T-helper 9 cell (primary cell): Measurements from ENCODE around the gene HOXD4.

Experiments used
- DNase-seq: peaks from one replicate; pipeline ENCODE4 v3.0.0-alpha.2; 2020

HOXD4 gene

DNA sequence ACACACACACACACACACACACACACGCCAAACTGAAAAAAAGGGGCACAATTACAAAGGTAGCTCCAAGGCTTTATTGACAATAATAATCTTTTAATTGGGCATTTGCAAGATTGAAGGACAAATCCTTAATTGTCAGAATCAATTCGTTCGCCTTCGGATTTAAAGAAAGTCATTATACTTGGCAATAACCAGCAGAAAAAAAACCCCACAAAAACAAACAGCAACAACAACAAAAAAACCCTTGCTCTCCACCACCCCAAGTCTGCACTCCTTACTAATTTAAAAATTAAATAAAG, 23.6 kb upstream of the HOXD4 start:
- no peak for DNase-seq

- DNase-seq: no peak
Observed at GRCh38 chr2:176128172-176128981, 23.0 kb upstream of the HOXD4 start.

GRCh38 chr2:176128982-176129796, 22.2 kb upstream of the HOXD4 start, which contains the start of gene HOXD8:
HOXD8 (plus strand) TSS chr2:176129705; CDS start chr2:176130367, 662 bp downstream.
- no peak for DNase-seq

DNA sequence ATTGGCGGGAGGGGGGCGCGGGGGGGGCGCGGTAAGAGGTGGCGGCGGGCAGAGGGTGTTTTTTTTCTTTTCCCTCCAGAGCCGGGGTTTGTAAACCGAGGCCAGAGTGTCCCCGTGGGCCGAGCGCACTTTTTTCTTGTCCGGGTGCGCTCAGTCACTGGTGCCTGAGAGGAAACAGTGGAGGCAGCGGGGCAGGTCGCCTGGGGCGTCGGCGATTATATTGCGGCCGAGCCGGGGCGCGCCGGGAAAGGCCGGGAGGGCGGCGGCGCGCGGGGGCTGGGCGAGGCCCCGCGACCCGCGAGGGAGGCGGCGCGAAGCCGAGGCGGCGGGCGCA, 21.6 kb upstream of the HOXD4 start:
- no peak for DNase-seq

GRCh38 chr2:176130147-176130956, 21.0 kb upstream of the HOXD4 start:
- no peak for DNase-seq

GRCh38 chr2:176130957-176131847, 20.1 kb upstream of the HOXD4 start:
- DNase-seq: no peak

- no peak for DNase-seq
Observed at GRCh38 chr2:176131848-176132158, 19.5 kb upstream of the HOXD4 start.

GRCh38 chr2:176132205-176133171, 18.9 kb upstream of the HOXD4 start:
- DNase-seq: no peak

GRCh38 chr2:176133389-176133788, 18.0 kb upstream of the HOXD4 start:
- DNase-seq: no peak

- no peak for DNase-seq
Observed at GRCh38 chr2:176134035-176134434, 17.3 kb upstream of the HOXD4 start.

DNA sequence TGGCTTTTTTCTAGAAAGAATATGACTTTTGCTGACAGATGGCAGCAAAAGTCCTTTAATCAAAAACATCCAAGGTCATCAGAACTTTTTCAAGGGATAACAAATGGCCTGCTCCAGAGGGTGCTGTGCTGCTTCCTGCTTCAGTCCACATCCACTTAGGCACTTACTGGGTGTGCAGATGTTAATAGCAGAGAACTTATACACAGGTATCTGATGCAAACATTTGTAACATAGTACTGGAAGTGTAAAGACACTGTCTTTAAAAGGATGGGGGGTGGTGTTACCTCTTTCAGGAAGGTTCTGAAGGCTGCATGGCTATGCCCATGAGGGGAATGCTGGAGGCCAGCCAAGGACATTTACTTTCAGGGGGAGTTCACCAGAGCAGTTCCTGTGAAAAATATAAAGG, 16.3 kb upstream of the HOXD4 start:
- no peak for DNase-seq

GRCh38 chr2:176136374-176137251, 14.7 kb upstream of the HOXD4 start:
- DNase-seq: no peak

DNA sequence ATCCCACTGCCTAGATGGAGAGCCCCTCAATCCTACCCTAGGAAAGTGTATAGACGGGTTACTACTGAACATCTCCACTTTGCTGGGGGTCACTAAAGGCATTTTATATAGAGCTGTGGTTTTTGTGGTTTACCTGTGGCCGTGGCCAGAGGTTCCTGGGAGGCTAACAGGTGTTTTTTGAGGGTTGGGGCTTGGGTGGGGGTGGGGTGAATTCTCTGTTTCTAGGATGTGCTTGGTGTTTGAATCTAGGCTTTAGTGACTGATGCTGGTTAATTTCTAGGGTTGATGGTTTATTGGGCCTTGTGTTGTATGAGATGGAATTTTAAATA, 14.1 kb upstream of the HOXD4 start:
- DNase-seq: no peak

GRCh38 chr2:176137906-176138305, 13.4 kb upstream of the HOXD4 start:
- no peak for DNase-seq

DNA sequence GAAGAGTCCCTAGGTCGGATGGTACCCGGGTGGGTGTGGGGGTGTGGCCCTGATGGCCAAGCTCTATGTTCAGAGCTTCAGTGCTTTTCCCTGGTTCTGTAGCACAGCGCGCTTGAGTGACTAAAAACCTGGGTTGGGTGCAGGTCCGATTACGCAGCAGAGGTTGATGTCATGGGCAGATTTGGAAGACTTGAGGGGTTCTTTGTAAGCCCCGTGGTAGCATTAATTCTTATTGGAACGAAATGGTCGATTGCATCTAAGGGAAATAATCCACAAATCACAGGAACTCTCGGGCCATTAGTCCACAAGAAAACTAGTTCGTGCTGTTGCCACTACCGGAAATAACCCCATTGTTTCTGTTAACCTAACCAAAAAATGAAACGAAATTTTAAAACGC, 12.8 kb upstream of the HOXD4 start:
- DNase-seq: no peak

- no peak for DNase-seq
Observed at GRCh38 chr2:176138923-176139660, 12.3 kb upstream of the HOXD4 start.

- DNase-seq: no peak
Observed at GRCh38 chr2:176139661-176140512, 11.5 kb upstream of the HOXD4 start.

DNA sequence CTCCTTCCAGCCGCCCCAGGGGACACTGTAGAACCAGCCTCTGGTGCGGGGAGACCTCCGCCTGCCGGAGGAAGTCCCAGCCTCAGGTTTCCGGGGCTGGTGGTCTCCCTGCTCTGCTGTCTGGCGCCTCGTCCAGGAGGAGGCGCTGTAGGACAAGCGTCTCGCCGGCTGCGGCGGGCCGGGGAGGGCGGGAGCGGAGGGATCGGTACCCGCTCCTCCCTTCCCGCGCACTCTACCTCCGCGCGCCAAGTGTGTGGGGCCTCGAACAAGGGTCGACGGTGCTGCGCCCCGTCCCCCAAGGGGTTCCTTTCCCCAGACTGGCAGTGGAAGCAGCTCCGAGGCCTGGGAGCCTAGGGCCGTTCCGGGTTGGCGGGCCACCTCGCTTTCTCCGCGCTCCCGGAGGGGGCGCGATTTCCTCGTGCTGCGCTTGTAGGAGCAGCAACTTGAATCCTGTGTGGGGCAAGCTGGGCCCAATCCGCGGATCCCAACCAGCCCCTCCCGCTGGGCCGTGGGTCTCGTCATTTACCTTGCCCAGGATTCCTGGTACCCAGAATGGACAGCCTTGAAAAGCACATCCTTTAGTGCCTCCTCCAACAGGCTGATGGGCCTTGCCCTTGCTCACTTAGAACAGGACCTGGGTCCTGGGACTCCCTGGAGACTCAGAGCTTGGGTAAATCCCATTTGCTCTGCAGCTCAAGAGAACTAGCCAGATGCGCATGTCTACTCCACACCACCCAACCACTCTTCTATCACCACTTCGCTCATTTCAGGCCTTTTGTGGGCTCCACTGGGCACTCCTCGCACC, 10.6 kb upstream of the HOXD4 start:
- peak; percentile 44 for DNase-seq
